Trophoblast cell (in vitro differentiated cells and primary cell): ENCODE data around the gene RNF126.

Experiments
- DNase-seq, 2 donors: peaks; one replicate each; pipeline ENCODE4 v3.0.0-alpha.2; 2016
- H2AFZ ChIP-seq: 2 replicates; pipeline ENCODE4 v1.6.1; 2013; ENCODE audit warnings: low read length, moderate library complexity, mild to moderate bottlenecking; ENCODE audit not compliant: insufficient read depth, poor library complexity
- H2AK5ac ChIP-seq: 2 replicates; pipeline ENCODE4 v1.6.1; 2013; ENCODE audit warnings: mild to moderate bottlenecking, low read length
- H2BK120ac ChIP-seq: 2 replicates; pipeline ENCODE4 v1.6.1; 2013; ENCODE audit warnings: low read length, mild to moderate bottlenecking, moderate library complexity; ENCODE audit not compliant: insufficient read depth, poor library complexity
- H2BK12ac ChIP-seq: 2 replicates; pipeline ENCODE4 v1.6.1; 2013; ENCODE audit warnings: mild to moderate bottlenecking, low read length, moderate library complexity
- H2BK5ac ChIP-seq: 2 replicates; pipeline ENCODE4 v1.6.1; 2013; ENCODE audit warnings: low read length, low read depth, moderate library complexity, mild to moderate bottlenecking; ENCODE audit not compliant: poor library complexity
- H3K14ac ChIP-seq: 2 replicates; pipeline ENCODE4 v1.6.1; 2013; ENCODE audit warnings: mild to moderate bottlenecking, low read length
- H3K18ac ChIP-seq: 2 replicates; pipeline ENCODE4 v1.6.1; 2013; ENCODE audit warnings: mild to moderate bottlenecking, low read length
- H3K23ac ChIP-seq: 2 replicates; pipeline ENCODE4 v1.6.1; 2013; ENCODE audit warnings: low read length
- H3K27ac ChIP-seq: 2 replicates; pipeline ENCODE4 v1.5.1; 2013; ENCODE audit warnings: low read depth, mild to moderate bottlenecking, inconsistent platforms, low read length, moderate library complexity
- H3K27me3 ChIP-seq: 2 replicates; pipeline ENCODE4 v1.6.1; 2013; ENCODE audit warnings: inconsistent platforms, mild to moderate bottlenecking, low read length, moderate library complexity; ENCODE audit not compliant: insufficient read depth
- H3K36me3 ChIP-seq, 2 experiments: 1 replicate in 1 of 2; 2 replicates in 1 of 2; pipeline ENCODE4 v1.6.1; 2013; ENCODE audit warnings: low read length in 2 of 2, mild to moderate bottlenecking in 2 of 2, moderate library complexity in 1 of 2; ENCODE audit not compliant: insufficient read depth in 2 of 2, control insufficient read depth in 1 of 2
- H3K4ac ChIP-seq: 2 replicates; pipeline ENCODE4 v1.6.1; 2013; ENCODE audit warnings: low read depth, mild to moderate bottlenecking, low read length, moderate library complexity
- H3K4me1 ChIP-seq, 2 experiments: 1 replicate in 1 of 2; 2 replicates in 1 of 2; pipeline ENCODE4 v1.6.1; 2013; ENCODE audit warnings: low read length in 2 of 2, mild to moderate bottlenecking in 2 of 2, moderate library complexity in 1 of 2; ENCODE audit not compliant: insufficient read depth in 2 of 2, control insufficient read depth in 1 of 2
- H3K4me2 ChIP-seq: 2 replicates; pipeline ENCODE4 v1.6.1; 2013; ENCODE audit warnings: inconsistent platforms, mild to moderate bottlenecking, low read length, moderate library complexity
- H3K4me3 ChIP-seq: 2 replicates; pipeline ENCODE4 v1.5.1; 2013; ENCODE audit warnings: mild to moderate bottlenecking, low read depth, low read length, inconsistent platforms
- H3K79me1 ChIP-seq: one replicate; pipeline ENCODE4 v1.6.1; 2013; ENCODE audit warnings: low read length
- H3K79me2 ChIP-seq: 2 replicates; pipeline ENCODE4 v1.6.1; 2013; ENCODE audit warnings: low read length, mild to moderate bottlenecking; ENCODE audit not compliant: control insufficient read depth, insufficient read depth, poor library complexity
- H3K9ac ChIP-seq: 2 replicates; pipeline ENCODE4 v1.6.1; 2013; ENCODE audit warnings: mild to moderate bottlenecking, low read length
- H3K9me3 ChIP-seq: 2 replicates; pipeline ENCODE4 v1.6.1; 2013; ENCODE audit warnings: low read depth, mild to moderate bottlenecking, control low read depth, inconsistent platforms, low read length; ENCODE audit not compliant: insufficient read depth
- H4K12ac ChIP-seq: 2 replicates; pipeline ENCODE4 v1.6.1; 2013; ENCODE audit warnings: low read depth, mild to moderate bottlenecking, low read length, moderate library complexity
- H4K8ac ChIP-seq: 2 replicates; pipeline ENCODE4 v1.6.1; 2013; ENCODE audit warnings: low read depth, mild to moderate bottlenecking, low read length, moderate library complexity
- H4K91ac ChIP-seq: one replicate; pipeline ENCODE4 v1.6.1; 2013; ENCODE audit warnings: low read depth, mild to moderate bottlenecking, low read length, moderate library complexity
- WGBS: extraction: QIAGEN DNeasy Blood & Tissue Kit; methylation state at CpG from one replicate; pipeline ENCODE4 v1.1.7; 2013; ENCODE audit warnings: missing lambda C conversion rate; ENCODE audit not compliant: insufficient read length, insufficient coverage; ENCODE audit errors: extremely low coverage; 5-methylcytosine and 5-hydroxymethylcytosine counted together

The RNF126 gene

GRCh38 chr19:688214-688613 is 25.2 kb upstream of the RNF126 start:
- no peak overlapping the region for H3K18ac ChIP-seq
- H3K9ac ChIP-seq, result no peak overlapping the region
- peaks cover 0 to 3% of the 10 kb centered on the region in 2 experiments for H3K4me1 ChIP-seq
- peak in 1 of 2 donors; percentile 40 for DNase-seq
- no peak overlapping the region for H3K4me3 ChIP-seq
- H3K36me3 ChIP-seq, result no peaks in the 10 kb centered on the region
- H2BK120ac ChIP-seq, result no peak overlapping the region
- no peak overlapping the region for H3K23ac ChIP-seq
- no peak overlapping the region for H2AK5ac ChIP-seq
- H4K8ac ChIP-seq, result no peak overlapping the region
- H3K4ac ChIP-seq, result no peak overlapping the region
- H3K27me3 ChIP-seq, result no peaks in the 10 kb centered on the region
- no peak overlapping the region for H2AFZ ChIP-seq
- WGBS, result no CpG with 5 or more reads among the region's 15 CpGs
- no peak overlapping the region for H2BK5ac ChIP-seq
- H4K91ac ChIP-seq, result no peak overlapping the region
- no peak overlapping the region for H2BK12ac ChIP-seq
- H3K79me2 ChIP-seq, result no peaks in the 10 kb centered on the region
- no peak overlapping the region for H3K14ac ChIP-seq
- H3K79me1 ChIP-seq, result no peaks in the 10 kb centered on the region
- no peak overlapping the region for H4K12ac ChIP-seq
- H3K9me3 ChIP-seq, result peaks cover 3% of the 10 kb centered on the region
- no peak overlapping the region for H3K4me2 ChIP-seq
- no peak overlapping the region for H3K27ac ChIP-seq

- Histone ChIP-seq H3K4me3 (no peak overlapping the region), H3K4ac (no peak overlapping the region)
- WGBS, result no CpG with 5 or more reads among the region's 11 CpGs
Measured at GRCh38 chr19:687569-688166, 24.7 kb upstream of the RNF126 start.

GRCh38 chr19:686589-687297 is 23.7 kb upstream of the RNF126 start:
- Histone ChIP-seq H3K9me3 (peaks cover 3% of the 10 kb centered on the region), H2BK120ac (no peak overlapping the region), H3K36me3 (no peaks in the 10 kb centered on the region), H2AFZ (no peak overlapping the region), H3K4me2 (no peak overlapping the region), H4K8ac (no peak overlapping the region), H2BK12ac (no peak overlapping the region), H3K79me1 (no peaks in the 10 kb centered on the region), H3K4ac (no peak overlapping the region), H2BK5ac (no peak overlapping the region), H2AK5ac (no peak overlapping the region), H3K14ac (no peak overlapping the region), H4K12ac (no peak overlapping the region), H3K9ac (no peak overlapping the region), H3K4me3 (no peak overlapping the region), H3K79me2 (no peaks in the 10 kb centered on the region), H3K27ac (no peak overlapping the region), H3K23ac (no peak overlapping the region), H3K18ac (no peak overlapping the region), H3K4me1 (peaks cover 0 to 3% of the 10 kb centered on the region in 2 experiments), H4K91ac (no peak overlapping the region), H3K27me3 (no peaks in the 10 kb centered on the region)
- WGBS, result no CpG with 5 or more reads among the region's 17 CpGs
- DNase-seq, result no peak

More at GRCh38 chr19:687569-688166, 24.7 kb upstream of the RNF126 start:
- no peak overlapping the region for H3K27ac ChIP-seq
- no peak overlapping the region for H2BK5ac ChIP-seq
- no peak overlapping the region for H4K91ac ChIP-seq
- H4K8ac ChIP-seq, result no peak overlapping the region
- H3K27me3 ChIP-seq, result no peaks in the 10 kb centered on the region
- peak in 1 of 2 donors; percentile 63 for DNase-seq
- no peak overlapping the region for H2BK12ac ChIP-seq
- no peak overlapping the region for H4K12ac ChIP-seq
- H3K23ac ChIP-seq, result no peak overlapping the region
- no peak overlapping the region for H2AFZ ChIP-seq
- peaks cover 0 to 3% of the 10 kb centered on the region in 2 experiments for H3K4me1 ChIP-seq
- H3K14ac ChIP-seq, result no peak overlapping the region
- no peaks in the 10 kb centered on the region for H3K79me2 ChIP-seq
- H2AK5ac ChIP-seq, result no peak overlapping the region
- no peak overlapping the region for H3K18ac ChIP-seq
- H2BK120ac ChIP-seq, result no peak overlapping the region
- H3K9me3 ChIP-seq, result peaks cover 3% of the 10 kb centered on the region
- no peaks in the 10 kb centered on the region for H3K79me1 ChIP-seq
- H3K9ac ChIP-seq, result no peak overlapping the region
- no peak overlapping the region for H3K4me2 ChIP-seq
- no peaks in the 10 kb centered on the region for H3K36me3 ChIP-seq

- Histone ChIP-seq H3K27me3 (no peaks in the 10 kb centered on the region), H3K9me3 (peaks cover 5% of the 10 kb centered on the region), H3K4me2 (no peak overlapping the region), H2AK5ac (no peak overlapping the region), H3K9ac (no peak overlapping the region), H2BK120ac (no peak overlapping the region), H3K27ac (no peak overlapping the region), H2BK12ac (no peak overlapping the region), H3K18ac (no peak overlapping the region), H3K36me3 (no peaks in the 10 kb centered on the region), H2AFZ (no peak overlapping the region), H3K14ac (no peak overlapping the region), H3K4me1 (no peaks in the 10 kb centered on the region), H4K8ac (no peak overlapping the region), H3K4me3 (peak overlapping the region; percentile 25), H4K12ac (no peak overlapping the region), H3K79me2 (no peaks in the 10 kb centered on the region), H3K79me1 (no peaks in the 10 kb centered on the region), H2BK5ac (no peak overlapping the region), H4K91ac (no peak overlapping the region), H3K23ac (no peak overlapping the region), H3K4ac (no peak overlapping the region)
- WGBS, result no CpG with 5 or more reads among the region's 31 CpGs
- peak in 1 of 2 donors; percentile 45 for DNase-seq
Measured at GRCh38 chr19:685454-685931, 22.5 kb upstream of the RNF126 start.
